Osteoblast (primary cell): ENCODE measurements around the gene MAFF. TPM values are rescaled to one million over a fixed set of nuclear protein-coding genes. Genes with fewer than 3 reads are reported as not detected.

Source experiments
- DNase-seq: peaks from one replicate; pipeline ENCODE4 v3.0.0; 2011; ENCODE audit warnings: low spot score, mixed read lengths; ENCODE audit not compliant: insufficient read length; ENCODE audit errors: missing footprints
- H2AFZ ChIP-seq: 2 replicates; pipeline ENCODE4 v1.6.0; 2011; ENCODE audit warnings: mild to moderate bottlenecking, low read length
- H3K27ac ChIP-seq: 2 replicates; pipeline ENCODE4 v1.5.1; 2011; ENCODE audit warnings: mild to moderate bottlenecking, low read depth, low read length, moderate library complexity
- H3K27me3 ChIP-seq: 2 replicates; pipeline ENCODE4 v1.6.0; 2012; ENCODE audit warnings: mild to moderate bottlenecking, control low read depth, inconsistent platforms, low read length, moderate library complexity; ENCODE audit not compliant: insufficient read depth
- H3K36me3 ChIP-seq: 2 replicates; pipeline ENCODE4 v1.5.1; 2011; ENCODE audit warnings: mild to moderate bottlenecking, low read length, control low read depth, moderate library complexity; ENCODE audit not compliant: insufficient read depth
- H3K4me1 ChIP-seq: 2 replicates; pipeline ENCODE4 v1.5.1; 2011; ENCODE audit warnings: mild to moderate bottlenecking, low read length, control low read depth, moderate library complexity; ENCODE audit not compliant: insufficient read depth
- H3K4me2 ChIP-seq: 2 replicates; pipeline ENCODE4 v1.6.0; 2011; ENCODE audit warnings: mild to moderate bottlenecking, low read length; ENCODE audit not compliant: insufficient read depth
- H3K4me3 ChIP-seq: fragments of 200-600 bp; sonication (generic); 3 replicates; pipeline ENCODE4 v1.5.1; 2012; ENCODE audit warnings: mild to moderate bottlenecking, low read length, inconsistent platforms; ENCODE audit not compliant: insufficient read depth
- H3K79me2 ChIP-seq: 2 replicates; pipeline ENCODE4 v1.6.0; 2012; ENCODE audit warnings: mild to moderate bottlenecking, low read length, control low read depth, inconsistent platforms; ENCODE audit not compliant: insufficient read depth
- H3K9me3 ChIP-seq: 2 replicates; pipeline ENCODE4 v1.5.1; 2011; ENCODE audit warnings: low read depth, low read length, control low read depth
- H4K20me1 ChIP-seq: 2 replicates; pipeline ENCODE4 v1.6.0; 2012; ENCODE audit warnings: mild to moderate bottlenecking, low read length, control low read depth; ENCODE audit not compliant: insufficient read depth
- total RNA-seq: library from RNA; depleted of rRNA; stranded (reverse); fragments of >200 nt; gene quantifications from 2 replicates; pipeline ENCODE4 v1.2.3, GENCODE V29; 2012
- TF ChIP-seq, protein P1 (sequence below): IDR thresholded peaks from 2 replicates; pipeline ENCODE4 v1.5.1; 2011; ENCODE audit warnings: mild to moderate bottlenecking, low read depth, low read length, moderate library complexity; ENCODE audit errors: extremely low read depth

MAFF gene
- total RNA-seq, 1 donor = 22.4 TPM

- peak; percentile 95 for DNase-seq
- Histone ChIP-seq H2AFZ (no peak overlapping the region), H3K27me3 (no peaks in the 10 kb centered on the region), H3K36me3 (no peaks in the 10 kb centered on the region), H3K4me2 (peak overlapping the region; percentile 93), H3K4me3 (peak overlapping the region; percentile 96), H3K9me3 (no peaks in the 10 kb centered on the region), H3K4me1 (peaks cover 37% of the 10 kb centered on the region), H3K27ac (peak overlapping the region; percentile 98), H3K79me2 (peaks cover 47% of the 10 kb centered on the region), H4K20me1 (peaks cover 31% of the 10 kb centered on the region)
- TF ChIP-seq, protein P1, sequence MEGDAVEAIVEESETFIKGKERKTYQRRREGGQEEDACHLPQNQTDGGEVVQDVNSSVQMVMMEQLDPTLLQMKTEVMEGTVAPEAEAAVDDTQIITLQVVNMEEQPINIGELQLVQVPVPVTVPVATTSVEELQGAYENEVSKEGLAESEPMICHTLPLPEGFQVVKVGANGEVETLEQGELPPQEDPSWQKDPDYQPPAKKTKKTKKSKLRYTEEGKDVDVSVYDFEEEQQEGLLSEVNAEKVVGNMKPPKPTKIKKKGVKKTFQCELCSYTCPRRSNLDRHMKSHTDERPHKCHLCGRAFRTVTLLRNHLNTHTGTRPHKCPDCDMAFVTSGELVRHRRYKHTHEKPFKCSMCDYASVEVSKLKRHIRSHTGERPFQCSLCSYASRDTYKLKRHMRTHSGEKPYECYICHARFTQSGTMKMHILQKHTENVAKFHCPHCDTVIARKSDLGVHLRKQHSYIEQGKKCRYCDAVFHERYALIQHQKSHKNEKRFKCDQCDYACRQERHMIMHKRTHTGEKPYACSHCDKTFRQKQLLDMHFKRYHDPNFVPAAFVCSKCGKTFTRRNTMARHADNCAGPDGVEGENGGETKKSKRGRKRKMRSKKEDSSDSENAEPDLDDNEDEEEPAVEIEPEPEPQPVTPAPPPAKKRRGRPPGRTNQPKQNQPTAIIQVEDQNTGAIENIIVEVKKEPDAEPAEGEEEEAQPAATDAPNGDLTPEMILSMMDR = no peak
These were observed 769 bp downstream of the MAFF start for GRCh38 chr22:38202437-38203089.

DNA sequence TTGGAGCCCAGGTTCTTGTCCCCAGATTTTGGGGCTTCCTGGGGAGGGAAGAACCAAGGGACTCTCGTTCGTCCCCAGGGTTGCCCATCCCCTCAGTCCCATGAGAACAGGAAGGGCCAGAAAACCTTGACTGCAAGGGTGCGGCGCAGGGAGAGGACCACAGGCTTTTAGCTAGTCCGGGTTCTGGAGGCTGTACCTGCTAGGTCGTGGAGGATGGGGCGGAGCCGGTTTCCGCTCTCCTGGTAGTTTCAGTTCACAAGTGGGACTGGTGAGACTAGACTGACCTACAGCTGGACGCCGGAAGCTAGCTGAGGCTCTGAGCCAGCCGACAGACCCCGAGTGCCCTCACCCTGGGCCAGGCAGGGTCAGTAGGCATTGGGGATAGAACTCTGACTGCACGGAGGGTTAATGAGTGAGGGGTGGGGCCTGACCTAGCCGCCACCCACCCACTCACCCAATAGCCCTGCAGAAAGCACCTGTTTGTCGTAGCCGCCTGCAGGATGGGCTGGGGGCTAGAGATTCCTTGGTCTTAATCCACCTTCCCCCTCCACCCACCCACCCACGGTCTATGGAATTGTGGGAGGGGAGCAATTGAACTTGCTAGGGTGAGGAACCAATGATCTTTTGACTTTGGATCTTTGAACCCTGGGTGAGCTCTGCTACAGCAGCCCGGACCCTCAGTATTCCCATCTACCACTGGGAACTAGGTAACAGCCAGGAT lies 1.5 kb downstream of the MAFF start:
- H3K4me3 ChIP-seq = peak overlapping the region; percentile 96
- H3K36me3 ChIP-seq = peaks cover 2% of the 10 kb centered on the region
- peaks cover 39% of the 10 kb centered on the region for H3K4me1 ChIP-seq
- H3K4me2 ChIP-seq = peak overlapping the region; percentile 93
- no peak overlapping the region for H2AFZ ChIP-seq
- peaks cover 38% of the 10 kb centered on the region for H4K20me1 ChIP-seq
- peak; percentile 73 for DNase-seq
- H3K79me2 ChIP-seq = peaks cover 53% of the 10 kb centered on the region
- TF ChIP-seq, protein P1 = no peak
- H3K9me3 ChIP-seq = no peaks in the 10 kb centered on the region
- peak overlapping the region; percentile 98 for H3K27ac ChIP-seq
- H3K27me3 ChIP-seq = no peaks in the 10 kb centered on the region

GRCh38 chr22:38203855-38204514 lies 2.2 kb downstream of the MAFF start:
- no peaks in the 10 kb centered on the region for H3K27me3 ChIP-seq
- peak overlapping the region; percentile 93 for H3K4me2 ChIP-seq
- DNase-seq = peak; percentile 93
- H3K4me1 ChIP-seq = peaks cover 41% of the 10 kb centered on the region
- H2AFZ ChIP-seq = no peak overlapping the region
- H3K79me2 ChIP-seq = peaks cover 60% of the 10 kb centered on the region
- peaks cover 43% of the 10 kb centered on the region for H4K20me1 ChIP-seq
- H3K4me3 ChIP-seq = peak overlapping the region; percentile 96
- TF ChIP-seq, protein P1 = no peak
- H3K9me3 ChIP-seq = no peaks in the 10 kb centered on the region
- peaks cover 6% of the 10 kb centered on the region for H3K36me3 ChIP-seq
- H3K27ac ChIP-seq = peak overlapping the region; percentile 98

GRCh38 chr22:38204784-38205183 lies 3.0 kb downstream of the MAFF start:
- Histone ChIP-seq H3K4me1 (peaks cover 41% of the 10 kb centered on the region), H2AFZ (no peak overlapping the region), H3K27ac (peak overlapping the region; percentile 98), H3K79me2 (peaks cover 67% of the 10 kb centered on the region), H3K4me3 (no peak overlapping the region), H4K20me1 (peaks cover 44% of the 10 kb centered on the region), H3K27me3 (no peaks in the 10 kb centered on the region), H3K36me3 (peaks cover 6% of the 10 kb centered on the region), H3K9me3 (no peaks in the 10 kb centered on the region), H3K4me2 (peak overlapping the region; percentile 93)
- TF ChIP-seq, protein P1 = no peak
- peak; percentile 68 for DNase-seq
